ENCODE data around the gene SAMD3.
"Not testable (repeated sequence)": the region's sequence is repeated elsewhere in the genome, so short reads cannot be mapped to it uniquely, and the experiment has no call there.

- not testable (repeated sequence) for TF ChIP-seq CTCF, POLR2AphosphoS5 (IDR thresholded peaks at IDR 0.05)
Measured at GRCh38 chr6:130260050-130260462, 37.3 kb upstream of the SAMD3 start.
